Measurements from ENCODE around the gene PRKRA.

DNA sequence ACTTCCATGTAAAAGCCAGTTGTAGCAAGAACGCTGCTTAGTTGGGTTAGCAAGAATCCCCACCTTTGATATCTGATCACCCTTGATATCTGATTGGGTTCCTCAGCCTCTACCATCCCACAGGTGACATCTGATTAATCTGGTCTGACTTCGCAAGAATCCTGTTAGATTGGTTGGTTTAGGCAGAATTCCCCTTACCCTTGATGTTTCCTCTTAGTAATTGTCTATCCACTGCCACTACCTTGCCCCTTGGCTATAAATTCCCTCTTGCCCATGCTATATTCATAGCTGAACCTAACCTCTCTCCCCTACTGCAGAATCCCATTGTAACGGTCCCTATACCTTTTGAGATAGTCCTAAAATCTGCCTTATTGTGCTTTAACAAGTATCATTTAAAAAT, 33.1 kb downstream of the PRKRA start:
- no peak for TF ChIP-seq ZFP3 (CRISPR knock-in tag; IDR thresholded peaks at IDR 0.05)
- TF ChIP-seq ISL1 (CRISPR knock-in tag; IDR thresholded peaks at IDR 0.05): no peak
- TF ChIP-seq RARB (CRISPR knock-in tag; IDR thresholded peaks at IDR 0.05): no peak
- no peak for TF ChIP-seq ZFP30 (CRISPR knock-in tag; IDR thresholded peaks at IDR 0.05)
- no peak for TF ChIP-seq ZC3H10 (CRISPR knock-in tag; IDR thresholded peaks at IDR 0.05)
- TF ChIP-seq, protein P1, sequence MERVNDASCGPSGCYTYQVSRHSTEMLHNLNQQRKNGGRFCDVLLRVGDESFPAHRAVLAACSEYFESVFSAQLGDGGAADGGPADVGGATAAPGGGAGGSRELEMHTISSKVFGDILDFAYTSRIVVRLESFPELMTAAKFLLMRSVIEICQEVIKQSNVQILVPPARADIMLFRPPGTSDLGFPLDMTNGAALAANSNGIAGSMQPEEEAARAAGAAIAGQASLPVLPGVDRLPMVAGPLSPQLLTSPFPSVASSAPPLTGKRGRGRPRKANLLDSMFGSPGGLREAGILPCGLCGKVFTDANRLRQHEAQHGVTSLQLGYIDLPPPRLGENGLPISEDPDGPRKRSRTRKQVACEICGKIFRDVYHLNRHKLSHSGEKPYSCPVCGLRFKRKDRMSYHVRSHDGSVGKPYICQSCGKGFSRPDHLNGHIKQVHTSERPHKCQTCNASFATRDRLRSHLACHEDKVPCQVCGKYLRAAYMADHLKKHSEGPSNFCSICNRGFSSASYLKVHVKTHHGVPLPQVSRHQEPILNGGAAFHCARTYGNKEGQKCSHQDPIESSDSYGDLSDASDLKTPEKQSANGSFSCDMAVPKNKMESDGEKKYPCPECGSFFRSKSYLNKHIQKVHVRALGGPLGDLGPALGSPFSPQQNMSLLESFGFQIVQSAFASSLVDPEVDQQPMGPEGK (CRISPR knock-in tag; IDR thresholded peaks at IDR 0.05; ENCODE audit: borderline replicate concordance): no peak
- TF ChIP-seq GLIS3 (CRISPR knock-in tag; IDR thresholded peaks at IDR 0.05): no peak
